IMR-90 (cell line): ENCODE data around the gene RPE. TPM values are rescaled to one million over a fixed set of nuclear protein-coding genes. Genes with fewer than 3 reads are reported as not detected.

Experiments used
- ATAC-seq: fragments of 200-7000 bp; cut with Tn5 transposase; 2 replicates; pipeline ENCODE4 v1.9.1; 2020; ENCODE audit warnings: low read depth, mild to moderate bottlenecking, moderate library complexity
- BruUV-seq: library from RNA; stranded (reverse); fragments of 400-500 nt; replicated peaks from 2 replicates; lab custom pipeline; 2021; lab: Mats Ljungman, UMichigan
- CTCF ChIA-PET: fragments of 300-600 bp; formaldehyde crosslinking; extraction: SDS; loops from one replicate; lab custom pipeline; 2021; ENCODE audit warnings: antibody characterized with exemption; lab: Yijun Ruan, JAX
- POLR2A ChIA-PET: fragments of 300-600 bp; sonication (Branson Sonifier 250); formaldehyde crosslinking; loops from one replicate; lab custom pipeline; 2022; ENCODE audit warnings: antibody characterized with exemption; ENCODE audit not compliant: unreplicated experiment; lab: Charles Lee
- DNase-seq: peaks from one replicate; pipeline ENCODE4 v3.0.0; 2013
- H2AFZ ChIP-seq: replicated peaks from 2 replicates; pipeline ENCODE3; 2013; ENCODE audit warnings: low read length, mild to moderate bottlenecking; ENCODE audit not compliant: poor library complexity
- H2AK5ac ChIP-seq: 2 replicates; pipeline ENCODE4 v1.6.1; 2013; ENCODE audit warnings: low read depth, low read length, inconsistent platforms
- H2AK9ac ChIP-seq: replicated peaks from 2 replicates; pipeline ENCODE3; 2013; ENCODE audit warnings: mild to moderate bottlenecking, low read depth, low read length, moderate library complexity; ENCODE audit not compliant: poor library complexity
- H2BK120ac ChIP-seq: 2 replicates; pipeline ENCODE4 v1.6.1; 2013; ENCODE audit warnings: low read depth, low read length, inconsistent platforms
- H2BK15ac ChIP-seq: 3 replicates; pipeline ENCODE4 v1.6.1; 2013; ENCODE audit warnings: low read depth, low read length, inconsistent platforms
- H2BK20ac ChIP-seq: 2 replicates; pipeline ENCODE4 v1.6.1; 2013; ENCODE audit warnings: low read depth, mild to moderate bottlenecking, inconsistent platforms, low read length, moderate library complexity
- H2BK5ac ChIP-seq: 2 replicates; pipeline ENCODE4 v1.6.1; 2013; ENCODE audit warnings: mild to moderate bottlenecking, low read depth, low read length, inconsistent platforms; ENCODE audit not compliant: poor library complexity, severe bottlenecking
- H3K14ac ChIP-seq: replicated peaks from 2 replicates; pipeline ENCODE4 v1.6.1; 2013; ENCODE audit warnings: low read depth, low read length, inconsistent platforms
- H3K18ac ChIP-seq: 2 replicates; pipeline ENCODE4 v1.6.1; 2013; ENCODE audit warnings: low read depth, low read length, control low read depth
- H3K23ac ChIP-seq: 2 replicates; pipeline ENCODE4 v1.6.1; 2013; ENCODE audit warnings: low read depth, low read length, inconsistent platforms
- H3K27ac ChIP-seq: 2 replicates; pipeline ENCODE4 v1.5.1; 2013; ENCODE audit warnings: mild to moderate bottlenecking, control low read depth, low read length; ENCODE audit not compliant: insufficient read depth
- H3K27me3 ChIP-seq: 2 replicates; pipeline ENCODE4 v1.6.1; 2013; ENCODE audit warnings: low read length; ENCODE audit not compliant: control insufficient read depth, insufficient read depth
- H3K36me3 ChIP-seq: 2 replicates; pipeline ENCODE4 v1.6.1; 2013; ENCODE audit warnings: low read length, mixed read lengths; ENCODE audit not compliant: control insufficient read depth, insufficient read depth
- H3K4ac ChIP-seq: 2 replicates; pipeline ENCODE4 v1.6.1; 2013; ENCODE audit warnings: low read depth, low read length, inconsistent platforms
- H3K4me1 ChIP-seq: 2 replicates; pipeline ENCODE4 v1.6.1; 2013; ENCODE audit warnings: low read length, mixed read lengths; ENCODE audit not compliant: control insufficient read depth, insufficient read depth
- H3K4me2 ChIP-seq: 2 replicates; pipeline ENCODE4 v1.6.1; 2013; ENCODE audit warnings: low read depth, mild to moderate bottlenecking, control low read depth, low read length, moderate library complexity
- H3K4me3 ChIP-seq: 2 replicates; pipeline ENCODE4 v1.5.1; 2013; ENCODE audit warnings: low read depth, mild to moderate bottlenecking, control low read depth, low read length, moderate library complexity; ENCODE audit not compliant: insufficient read depth
- H3K56ac ChIP-seq: 2 replicates; pipeline ENCODE4 v1.6.1; 2013; ENCODE audit warnings: low read length, inconsistent platforms; ENCODE audit not compliant: insufficient read depth; ENCODE audit errors: extremely low read depth
- H3K79me1 ChIP-seq, 2 experiments: 2 replicates each; pipeline ENCODE4 v1.6.1; 2013; ENCODE audit warnings: low read length in 2 of 2, inconsistent platforms in 1 of 2, low read depth in 1 of 2
- H3K9ac ChIP-seq: 2 replicates; pipeline ENCODE4 v1.6.1; 2013; ENCODE audit warnings: low read depth, low read length, control low read depth
- H3K9me1 ChIP-seq: 2 replicates; pipeline ENCODE4 v1.6.1; 2013; ENCODE audit warnings: low read length, inconsistent platforms; ENCODE audit not compliant: insufficient read depth
- H3K9me3 ChIP-seq: 2 replicates; pipeline ENCODE4 v1.6.1; 2013; ENCODE audit warnings: low read length; ENCODE audit not compliant: control insufficient read depth, insufficient read depth
- H4K20me1 ChIP-seq: 2 replicates; pipeline ENCODE4 v1.6.1; 2013; ENCODE audit warnings: low read length, inconsistent platforms; ENCODE audit not compliant: insufficient read depth
- H4K5ac ChIP-seq: 2 replicates; pipeline ENCODE4 v1.6.1; 2013; ENCODE audit warnings: mild to moderate bottlenecking, low read depth, low read length, control low read depth
- H4K8ac ChIP-seq, 2 experiments: 2 replicates each; pipeline ENCODE4 v1.6.1; 2013; ENCODE audit warnings: low read depth in 2 of 2, low read length in 2 of 2, control low read depth in 1 of 2, inconsistent platforms in 1 of 2
- H4K91ac ChIP-seq: 2 replicates; pipeline ENCODE4 v1.6.1; 2013; ENCODE audit warnings: low read depth, low read length, inconsistent platforms; ENCODE audit not compliant: insufficient read depth
- RCOR1 ChIP-seq: IDR thresholded peaks from 2 replicates; pipeline ENCODE4 v1.6.1; 2012; ENCODE audit warnings: mild to moderate bottlenecking, low read length, improper control_type of control experiment; ENCODE audit not compliant: insufficient replicate concordance
- WGBS, 2 experiments: methylation state at CpG; one replicate each; pipeline versions ENCODE4 v1.1.5 to v1.1.7; 2013; ENCODE audit warnings: missing lambda C conversion rate in 2 of 2; ENCODE audit not compliant: insufficient read length in 1 of 2; ENCODE audit errors: extremely low coverage in 2 of 2; 5-methylcytosine and 5-hydroxymethylcytosine counted together
- dilution Hi-C: fragments of 300-500 bp; cut with HindIII; formaldehyde crosslinking; loops from one replicate; pipeline ENCODE4 v1.14.3; 2018; ENCODE audit warnings: low sequenced_read_pairs; ENCODE audit not compliant: unreplicated experiment
- in situ Hi-C: fragments of 300-500 bp; cut with MboI; formaldehyde crosslinking; loops from 3 replicates; pipeline ENCODE4 v1.14.3; 2019; ENCODE audit warnings: low sequenced_read_pairs, inconsistent platforms, mixed read lengths
- intact Hi-C: fragments of 100-400 bp; cut with micrococcal nuclease; formaldehyde crosslinking; loops from 2 replicates; pipeline ENCODE4 v1.10.0; 2022
- polyA plus RNA-seq, 3 experiments: library from polyadenylated mRNA; depleted of rRNA; stranded (reverse); fragments of >200 nt; gene quantifications; 2 replicates each; pipeline ENCODE4 v1.2.3, GENCODE V29; 2012; ENCODE audit warnings: low replicate concordance in 1 of 3
- total RNA-seq: library from RNA; depleted of rRNA; stranded (reverse); fragments of >200 nt; gene quantifications from 2 replicates; pipeline ENCODE4 v1.2.3, GENCODE V29; 2012

The RPE gene
- total and polyA plus RNA-seq, 2 of the 4 experiments (the other 2 are of a cell fraction) = 66.7 to 339 TPM

GRCh38 chr2:210020138-210020537 lies 17.7 kb downstream of the RPE start:
- Histone ChIP-seq H2AK5ac (no peak overlapping the region), H2BK5ac (no peak overlapping the region), H2BK20ac (no peak overlapping the region), H3K4me3 (no peak overlapping the region), H2BK15ac (no peak overlapping the region), H3K23ac (no peak overlapping the region), H2AK9ac (no peak overlapping the region), H3K4ac (no peak overlapping the region), H4K20me1 (no peaks in the 10 kb centered on the region), H2AFZ (no peak overlapping the region), H4K8ac (no peak overlapping the region), H3K4me1 (no peaks in the 10 kb centered on the region), H3K56ac (no peak overlapping the region), H2BK120ac (no peak overlapping the region), H3K9me1 (0 out of 2 replicates have a peak, but pooled peaks cover 2% of the 10 kb centered on the region), H3K27me3 (no peaks in the 10 kb centered on the region), H3K4me2 (no peak overlapping the region), H3K14ac (no peak overlapping the region), H3K9me3 (no peaks in the 10 kb centered on the region), H4K5ac (no peak overlapping the region), H3K18ac (no peak overlapping the region), H3K79me1 (peaks cover 4 to 7% of the 10 kb centered on the region in 2 experiments; a peak in 3 of 4 replicates), H3K9ac (no peak overlapping the region), H3K27ac (no peak overlapping the region), H4K91ac (no peak overlapping the region), H3K36me3 (peaks cover 28% of the 10 kb centered on the region)
- DNase-seq (no peak), ATAC-seq (no peak)
- no CpG with 5 or more reads among the region's 1 CpG for WGBS, 2 experiments
- TF ChIP-seq RCOR1 = no peak
- POLR2A ChIA-PET = no interaction called here
- in situ Hi-C loops (no loop called here), dilution Hi-C loops (no loop called here), intact Hi-C loops (no loop called here)
- CTCF ChIA-PET = no interaction called here
- BruUV-seq = no TSS peak
